ENCODE data around the gene MAMDC2. TPM values are rescaled to one million over a fixed set of nuclear protein-coding genes. Genes with fewer than 3 reads are reported as not detected.

The MAMDC2 gene
- total and polyA plus RNA-seq, 2 donors (not counting 1 experiment from before 2014, with no cell fraction given) = not detected

GRCh38 chr9:70065572-70065971, 21.9 kb downstream of the MAMDC2 start:
- CTCF ChIA-PET = interaction anchor here (0.6 kb wide), 1 partner anchor 61 kb away, joined by 4 read pairs; no protein-coding TSS in a partner anchor
- TF ChIP-seq EZH2 (IDR thresholded peaks at IDR 0.05; ENCODE audit: borderline replicate concordance, insufficient read depth, low read depth, low read length, poor library complexity, severe bottlenecking) (no peak), CTCF (IDR thresholded peaks at IDR 0.05) (no peak)
- intact Hi-C loops (cut with micrococcal nuclease) = no loop called here
- Histone ChIP-seq H2AFZ (ENCODE audit: insufficient read depth, low read depth, low read length, poor library complexity, severe bottlenecking) (no peak overlapping the region), H3K27me3 (replicated peaks in 1 of 4; ENCODE audit: control extremely low read depth in 1 of 4, control insufficient read depth in 3 of 4, insufficient read depth in 4 of 4, low read length in 3 of 4) (peaks cover 0 to 4% (median 0%) of the 10 kb centered on the region in 4 experiments), H3K9ac (ENCODE audit: low read length) (no peak overlapping the region), H3K4me2 (replicated peaks; ENCODE audit: low read depth, low read length, poor library complexity, severe bottlenecking) (no peak overlapping the region), H3K4me1 (ENCODE audit: control insufficient read depth in 2 of 2, insufficient read depth in 2 of 2, low read length in 2 of 2) (peaks cover 7 to 11% of the 10 kb centered on the region in 2 donors), H3K27ac (ENCODE audit: low read length in 2 of 2) (no peak overlapping the region), H3K36me3 (replicated peaks in 1 of 2; ENCODE audit: control extremely low read depth in 1 of 2, control insufficient read depth in 1 of 2, extremely low read depth in 1 of 2, insufficient read depth in 2 of 2, low read length in 1 of 2) (no peaks in the 10 kb centered on the region), H3K79me2 (ENCODE audit: control insufficient read depth, insufficient read depth, low read length) (no peaks in the 10 kb centered on the region), H3K9me3 (ENCODE audit: control extremely low read depth in 1 of 3, control insufficient read depth in 2 of 3, insufficient read depth in 1 of 3, low read length in 2 of 3) (no peaks in the 10 kb centered on the region), H3K4me3 (ENCODE audit: control extremely low read depth in 1 of 5, extremely low read depth in 1 of 5, insufficient read depth in 1 of 5, low read depth in 2 of 5, low read length in 4 of 5) (no peak overlapping the region), H4K20me1 (ENCODE audit: control insufficient read depth, insufficient read depth, low read length, poor library complexity, severe bottlenecking) (no peaks in the 10 kb centered on the region)
- peaks cover 27% of the 10 kb centered on the region for H3K27me3 Mint-ChIP-seq
- H3K4me1 Mint-ChIP-seq = peaks cover 11% of the 10 kb centered on the region
- ATAC-seq (ENCODE audit: low read depth) = no peak
- H3K9me3 Mint-ChIP-seq (ENCODE audit: insufficient read depth) = no peaks in the 10 kb centered on the region
- WGBS (ENCODE audit: insufficient coverage) = no CpG with 5 or more reads among the region's 2 CpGs
- no peak overlapping the region for H3K4me3 Mint-ChIP-seq
- no peak for DNase-seq
- H3K27ac Mint-ChIP-seq = no peak overlapping the region
- POLR2A ChIA-PET = no interaction called here

GRCh38 chr9:70066418-70066817, 22.8 kb downstream of the MAMDC2 start:
- H3K27me3 ChIP-seq (replicated peaks in 1 of 4; ENCODE audit: control extremely low read depth in 1 of 4, control insufficient read depth in 3 of 4, insufficient read depth in 4 of 4, low read length in 3 of 4) = peaks cover 0 to 4% (median 0%) of the 10 kb centered on the region in 4 experiments
- POLR2A ChIA-PET = no interaction called here
- CTCF ChIA-PET = no interaction called here
- TF ChIP-seq EZH2 (IDR thresholded peaks at IDR 0.05; ENCODE audit: borderline replicate concordance, insufficient read depth, low read depth, low read length, poor library complexity, severe bottlenecking) = no peak
- TF ChIP-seq CTCF (IDR thresholded peaks at IDR 0.05) = no peak
- H3K36me3 ChIP-seq (replicated peaks in 1 of 2; ENCODE audit: control extremely low read depth in 1 of 2, control insufficient read depth in 1 of 2, extremely low read depth in 1 of 2, insufficient read depth in 2 of 2, low read length in 1 of 2) = no peaks in the 10 kb centered on the region
- intact Hi-C loops (cut with micrococcal nuclease) = no loop called here
- H3K79me2 ChIP-seq (ENCODE audit: control insufficient read depth, insufficient read depth, low read length) = no peaks in the 10 kb centered on the region
- no peak overlapping the region for H3K27ac Mint-ChIP-seq
- H2AFZ ChIP-seq (ENCODE audit: insufficient read depth, low read depth, low read length, poor library complexity, severe bottlenecking) = no peak overlapping the region
- no peak overlapping the region for H3K4me3 Mint-ChIP-seq
- H3K4me3 ChIP-seq (ENCODE audit: control extremely low read depth in 1 of 5, extremely low read depth in 1 of 5, insufficient read depth in 1 of 5, low read depth in 2 of 5, low read length in 4 of 5) = no peak overlapping the region
- H3K9me3 ChIP-seq (ENCODE audit: control extremely low read depth in 1 of 3, control insufficient read depth in 2 of 3, insufficient read depth in 1 of 3, low read length in 2 of 3) = no peaks in the 10 kb centered on the region
- H3K4me2 ChIP-seq (replicated peaks; ENCODE audit: low read depth, low read length, poor library complexity, severe bottlenecking) = no peak overlapping the region
- 91% methylated on average over 4 of the region's 4 CpGs for WGBS (ENCODE audit: insufficient coverage)
- no peak overlapping the region for H3K27ac ChIP-seq (ENCODE audit: low read length in 2 of 2)
- H3K4me1 Mint-ChIP-seq = peaks cover 3% of the 10 kb centered on the region
- no peaks in the 10 kb centered on the region for H4K20me1 ChIP-seq (ENCODE audit: control insufficient read depth, insufficient read depth, low read length, poor library complexity, severe bottlenecking)
- DNase-seq = no peak
- peaks cover 27% of the 10 kb centered on the region for H3K27me3 Mint-ChIP-seq
- H3K9ac ChIP-seq (ENCODE audit: low read length) = no peak overlapping the region
- no peaks in the 10 kb centered on the region for H3K9me3 Mint-ChIP-seq (ENCODE audit: insufficient read depth)
- ATAC-seq (ENCODE audit: low read depth) = no peak
- H3K4me1 ChIP-seq (ENCODE audit: control insufficient read depth in 2 of 2, insufficient read depth in 2 of 2, low read length in 2 of 2) = peaks cover 4 to 5% of the 10 kb centered on the region in 2 donors

All from B cell (primary cell).